ENCODE data around the gene ACACA.
A peak's percentile ranks its signal among the peaks of the same experiment; 100 is the strongest.

The ACACA gene

GRCh38 chr17:37137070-37137610 lies 269.5 kb downstream of the ACACA start:
- TF ChIP-seq CTCF (IDR thresholded peaks at IDR 0.05; ENCODE audit: low read depth, low read length, missing control alignments): no peak
- no peak for DNase-seq (ENCODE audit: extremely low read depth, low read depth)

GRCh38 chr17:37135576-37135975 lies 271.1 kb downstream of the ACACA start:
- no peak for TF ChIP-seq CTCF (IDR thresholded peaks at IDR 0.05; ENCODE audit: low read depth, low read length, missing control alignments)
- no peak for DNase-seq (ENCODE audit: extremely low read depth, low read depth)
- H3K4me3 ChIP-seq (replicated peaks; ENCODE audit: low read depth, low read length): no peak overlapping the region

More at GRCh38 chr17:37137070-37137610, 269.5 kb downstream of the ACACA start:
- no peak overlapping the region for H3K4me3 ChIP-seq (replicated peaks; ENCODE audit: low read depth, low read length)

GRCh38 chr17:37134050-37134449 lies 272.6 kb downstream of the ACACA start:
- DNase-seq (ENCODE audit: extremely low read depth, low read depth): no peak
- no peak for TF ChIP-seq CTCF (IDR thresholded peaks at IDR 0.05; ENCODE audit: low read depth, low read length, missing control alignments)

GRCh38 chr17:37133136-37133535 lies 273.5 kb downstream of the ACACA start:
- no peak for TF ChIP-seq CTCF (IDR thresholded peaks at IDR 0.05; ENCODE audit: low read depth, low read length, missing control alignments)
- H3K4me3 ChIP-seq (replicated peaks; ENCODE audit: low read depth, low read length): no peak overlapping the region
- DNase-seq (ENCODE audit: extremely low read depth, low read depth): no peak

More at GRCh38 chr17:37134050-37134449, 272.6 kb downstream of the ACACA start:
- H3K4me3 ChIP-seq (replicated peaks; ENCODE audit: low read depth, low read length): no peak overlapping the region

GRCh38 chr17:37131669-37132611 lies 274.7 kb downstream of the ACACA start:
- DNase-seq (ENCODE audit: extremely low read depth, low read depth): no peak
- no peak overlapping the region for H3K4me3 ChIP-seq (replicated peaks; ENCODE audit: low read depth, low read length)
- no peak for TF ChIP-seq CTCF (IDR thresholded peaks at IDR 0.05; ENCODE audit: low read depth, low read length, missing control alignments)

- H3K4me3 ChIP-seq (replicated peaks; ENCODE audit: low read depth, low read length): no peak overlapping the region
- TF ChIP-seq CTCF (IDR thresholded peaks at IDR 0.05; ENCODE audit: low read depth, low read length, missing control alignments): no peak
- DNase-seq (ENCODE audit: extremely low read depth, low read depth): peak; percentile 26
These were observed 275.6 kb downstream of the ACACA start for GRCh38 chr17:37130984-37131446.
